Measurements from ENCODE around the gene PCSK6.

PCSK6 gene

DNA sequence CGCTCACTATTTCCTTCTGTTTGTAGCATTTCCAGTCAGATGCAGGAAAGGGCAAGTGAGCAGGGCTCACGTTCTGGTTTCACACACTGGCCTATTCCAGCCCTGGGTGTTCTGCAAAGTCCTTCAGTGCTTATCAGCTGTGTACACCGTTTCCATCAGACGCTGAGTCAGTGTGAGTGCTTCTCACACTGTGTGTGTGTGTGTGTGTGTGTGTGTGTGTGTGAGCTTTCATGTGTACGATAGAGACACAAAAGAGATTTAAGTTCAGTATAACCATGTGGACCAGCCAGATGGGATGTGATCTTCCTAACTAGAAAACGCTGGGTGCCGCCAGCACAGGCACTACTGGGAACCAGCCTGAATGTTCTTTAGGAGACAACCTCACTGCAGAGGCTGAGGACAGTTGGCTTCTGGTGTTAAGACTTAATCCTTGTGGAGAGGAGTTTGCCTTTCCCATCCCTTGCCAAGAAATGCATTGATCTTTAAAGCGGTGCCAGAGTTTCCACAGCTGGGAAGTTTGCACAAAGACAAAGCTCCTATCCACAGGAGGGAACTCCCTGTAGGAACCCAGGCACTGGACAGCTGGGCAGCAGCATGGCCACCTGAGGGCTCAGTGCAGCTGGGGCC lies 233.8 kb downstream of the PCSK6 start:
- Histone ChIP-seq H3K27me3 (ENCODE audit: control insufficient read depth in 2 of 2, insufficient read depth in 2 of 2, low read length in 2 of 2) (no peaks in the 10 kb centered on the region), H3K4me1 (ENCODE audit: control insufficient read depth in 2 of 2, insufficient read depth in 2 of 2, low read length in 2 of 2) (peaks cover 3 to 6% of the 10 kb centered on the region in 2 donors), H3K36me3 (ENCODE audit: control insufficient read depth in 2 of 2, insufficient read depth in 2 of 2, low read length in 2 of 2) (no peaks in the 10 kb centered on the region), H3K4me3 (ENCODE audit: low read length in 2 of 2) (no peak overlapping the region), H3K27ac (ENCODE audit: low read depth in 2 of 2, low read length in 2 of 2) (no peak overlapping the region), H3K9me3 (ENCODE audit: control insufficient read depth in 2 of 2, low read length in 2 of 2) (no peaks in the 10 kb centered on the region), H3K9ac (ENCODE audit: low read depth in 1 of 2, low read length in 2 of 2) (no peak overlapping the region)

DNA sequence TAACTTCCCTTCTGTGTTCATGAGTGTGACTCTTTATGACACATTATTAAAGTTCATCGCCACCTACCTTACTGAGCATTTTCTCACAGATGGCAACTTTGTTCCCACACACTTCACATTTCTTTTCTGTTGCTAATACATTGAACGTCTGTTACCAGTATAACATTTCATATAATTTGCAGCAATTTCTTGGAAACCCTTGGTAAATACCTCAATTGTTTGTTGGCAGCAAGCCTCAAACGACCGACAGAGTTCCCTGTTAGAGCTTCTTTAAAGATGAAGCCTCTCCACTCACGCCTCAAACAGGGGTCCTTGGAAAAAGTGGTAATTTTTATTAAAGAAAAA lies 234.5 kb downstream of the PCSK6 start:
- Histone ChIP-seq H3K27ac (ENCODE audit: low read depth in 2 of 2, low read length in 2 of 2) (no peak overlapping the region), H3K9ac (ENCODE audit: low read depth in 1 of 2, low read length in 2 of 2) (no peak overlapping the region)

DNA sequence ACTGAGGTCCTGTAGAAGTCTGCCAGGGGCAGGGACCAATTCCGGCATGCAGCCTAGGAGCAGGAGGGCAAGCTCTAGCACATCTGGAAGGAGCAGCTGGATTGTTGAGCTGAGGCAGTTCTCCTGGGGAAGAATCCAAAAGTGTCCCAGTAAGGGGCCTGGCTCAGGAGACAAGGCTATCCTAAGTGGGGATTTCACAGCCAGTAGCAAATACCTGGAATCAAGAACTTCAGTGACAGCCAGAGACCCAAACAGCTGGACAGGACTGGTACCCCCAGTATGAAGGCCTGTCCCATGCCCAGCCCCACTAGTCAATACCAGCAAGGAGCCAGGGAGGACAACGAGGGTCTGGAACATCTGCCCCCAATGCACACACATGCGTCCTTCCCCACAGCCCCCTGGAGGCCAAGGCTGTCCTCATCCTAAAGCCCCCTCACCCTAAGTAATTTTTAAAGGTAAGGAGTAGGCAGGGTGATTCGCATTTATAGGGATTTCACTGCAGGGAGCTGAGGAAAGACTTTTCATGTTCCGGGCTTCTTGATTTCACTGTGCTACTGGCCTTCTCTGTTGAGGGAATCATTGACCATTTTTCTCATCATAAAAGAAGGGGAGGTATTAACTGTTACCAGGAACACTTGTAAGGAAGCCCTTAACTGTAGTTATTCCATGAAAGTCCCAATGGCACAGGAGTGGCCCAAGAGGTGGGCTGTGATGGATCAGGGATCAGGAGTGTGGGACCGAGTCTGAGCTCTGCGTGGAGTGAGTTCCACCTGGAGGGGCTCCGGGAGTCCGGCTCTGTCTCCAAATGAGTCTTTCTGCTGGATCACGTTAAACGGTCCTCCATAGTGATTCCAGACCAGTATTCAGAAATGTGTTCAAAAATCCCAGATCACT lies 235.1 kb downstream of the PCSK6 start:
- Histone ChIP-seq H3K36me3 (ENCODE audit: control insufficient read depth in 2 of 2, insufficient read depth in 2 of 2, low read length in 2 of 2) (no peaks in the 10 kb centered on the region), H3K27ac (ENCODE audit: low read depth in 2 of 2, low read length in 2 of 2) (no peak overlapping the region), H3K4me1 (ENCODE audit: control insufficient read depth in 2 of 2, insufficient read depth in 2 of 2, low read length in 2 of 2) (peaks cover 14 to 16% of the 10 kb centered on the region in 2 donors), H3K9ac (ENCODE audit: low read depth in 1 of 2, low read length in 2 of 2) (no peak overlapping the region), H3K27me3 (ENCODE audit: control insufficient read depth in 2 of 2, insufficient read depth in 2 of 2, low read length in 2 of 2) (no peaks in the 10 kb centered on the region), H3K9me3 (ENCODE audit: control insufficient read depth in 2 of 2, low read length in 2 of 2) (no peaks in the 10 kb centered on the region), H3K4me3 (ENCODE audit: low read length in 2 of 2) (no peak overlapping the region)

More for the DNA sequence above, 234.5 kb downstream of the PCSK6 start:
- Histone ChIP-seq H3K27me3 (ENCODE audit: control insufficient read depth in 2 of 2, insufficient read depth in 2 of 2, low read length in 2 of 2) (no peaks in the 10 kb centered on the region), H3K4me1 (ENCODE audit: control insufficient read depth in 2 of 2, insufficient read depth in 2 of 2, low read length in 2 of 2) (peaks cover 10 to 12% of the 10 kb centered on the region in 2 donors), H3K36me3 (ENCODE audit: control insufficient read depth in 2 of 2, insufficient read depth in 2 of 2, low read length in 2 of 2) (no peaks in the 10 kb centered on the region), H3K4me3 (ENCODE audit: low read length in 2 of 2) (no peak overlapping the region), H3K9me3 (ENCODE audit: control insufficient read depth in 2 of 2, low read length in 2 of 2) (no peaks in the 10 kb centered on the region)
